HG02763 (cell line): ENCODE results near the gene KCNE1.

ENCODE experiments used
- ATAC-seq: cut with Tn5 transposase; IDR thresholded peaks from one replicate; pipeline ENCODE4 v1.9.1; 2021; ENCODE audit warnings: mild to moderate bottlenecking, moderate library complexity; ENCODE audit not compliant: unreplicated experiment

Gene KCNE1

DNA sequence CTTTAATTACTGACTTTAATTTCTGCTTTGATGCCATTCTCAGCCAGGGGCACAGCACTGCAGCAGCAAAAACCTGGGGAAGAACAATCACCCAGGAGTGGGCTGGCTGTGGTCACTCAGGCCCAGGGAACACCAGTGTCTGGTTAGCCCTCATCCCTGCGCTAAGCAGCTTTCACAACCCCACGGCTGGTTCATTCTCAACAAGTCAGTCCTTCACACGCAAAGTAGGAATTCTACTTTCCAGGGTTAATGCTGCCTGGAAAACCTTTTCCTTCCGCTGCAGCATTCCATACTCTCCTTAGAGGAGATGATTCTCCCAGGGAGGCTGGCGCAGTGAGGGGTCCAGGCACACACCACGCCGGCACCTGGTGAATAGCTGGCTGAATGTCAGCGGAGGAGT is 24.3 kb upstream of the KCNE1 start:
- no peak for ATAC-seq

DNA sequence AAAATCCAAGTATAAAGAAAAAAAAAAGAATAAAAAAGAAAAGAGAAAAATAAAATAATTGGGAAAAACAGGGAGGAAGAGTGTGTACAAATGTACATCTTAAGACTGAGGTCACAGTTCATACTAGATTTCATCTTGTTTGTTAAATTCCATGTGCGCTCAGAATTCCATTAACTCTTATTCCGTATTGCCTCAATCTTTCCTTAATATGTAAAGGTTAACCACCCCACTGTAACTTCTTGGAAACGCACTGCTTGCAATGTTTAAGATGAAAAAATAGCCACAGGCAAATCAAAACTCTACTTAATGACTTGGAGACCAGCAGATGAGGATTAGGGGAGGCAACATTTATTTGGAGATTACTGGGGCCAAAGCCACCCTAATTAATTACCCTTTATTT is 23.9 kb upstream of the KCNE1 start:
- no peak for ATAC-seq

DNA sequence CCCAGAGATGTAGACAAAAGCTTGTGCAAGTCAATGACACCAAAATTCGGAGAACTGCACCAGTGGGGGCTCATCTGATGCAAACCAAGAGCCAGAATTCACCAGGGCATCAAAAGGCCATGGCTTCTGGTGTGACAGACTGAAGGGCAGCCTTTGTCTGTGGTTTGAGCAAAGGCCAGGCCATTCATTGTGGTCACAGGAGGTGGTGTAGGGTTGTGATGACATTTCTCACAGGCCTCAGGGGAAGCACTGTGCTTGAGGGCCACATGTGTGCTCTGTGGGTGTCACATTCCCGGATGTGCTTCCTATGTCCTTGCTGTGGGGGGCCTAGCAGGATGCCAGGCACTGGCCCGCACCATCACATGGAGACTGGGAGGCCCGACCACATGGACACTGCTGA is 22.5 kb upstream of the KCNE1 start:
- ATAC-seq: no peak

DNA sequence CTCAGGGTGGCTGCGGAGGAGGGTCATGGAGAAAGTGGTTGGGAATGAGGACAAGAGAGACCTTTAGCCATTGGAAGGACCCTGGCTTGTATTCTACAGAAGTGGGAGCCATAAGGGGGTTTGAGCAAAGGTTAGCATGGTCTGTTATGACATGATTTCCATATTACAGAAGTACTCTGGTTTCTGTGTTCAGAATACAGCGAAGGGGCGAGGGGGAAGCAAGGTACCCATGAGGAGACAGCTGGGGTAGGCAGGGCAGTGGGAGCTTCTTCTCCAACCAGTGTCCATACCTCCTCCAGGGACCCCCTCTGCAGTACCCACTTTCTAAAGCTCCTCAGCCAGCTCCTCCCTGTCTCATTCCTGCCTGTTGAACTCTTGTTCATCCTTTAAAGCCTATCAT is 21.9 kb upstream of the KCNE1 start:
- ATAC-seq: no peak

DNA sequence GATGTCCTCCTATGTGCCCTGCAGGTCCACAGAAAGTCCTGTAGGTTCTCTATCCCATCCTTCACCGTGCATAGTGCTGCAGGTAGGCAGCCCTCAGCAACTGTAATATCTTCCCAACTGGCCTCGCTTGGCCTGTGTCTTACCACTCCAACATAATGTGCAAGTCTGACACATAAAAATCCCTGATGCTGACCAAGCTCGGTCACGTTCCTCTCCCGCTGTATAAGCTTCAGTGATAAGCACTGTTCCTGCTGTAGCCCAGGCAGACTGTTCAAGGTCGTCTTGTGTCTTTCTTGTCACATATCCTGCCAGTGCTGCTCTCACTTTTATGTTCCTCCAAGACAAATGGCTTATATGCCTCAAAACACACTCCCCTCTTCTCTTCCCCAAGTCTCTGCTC is 19.4 kb upstream of the KCNE1 start:
- no peak for ATAC-seq

DNA sequence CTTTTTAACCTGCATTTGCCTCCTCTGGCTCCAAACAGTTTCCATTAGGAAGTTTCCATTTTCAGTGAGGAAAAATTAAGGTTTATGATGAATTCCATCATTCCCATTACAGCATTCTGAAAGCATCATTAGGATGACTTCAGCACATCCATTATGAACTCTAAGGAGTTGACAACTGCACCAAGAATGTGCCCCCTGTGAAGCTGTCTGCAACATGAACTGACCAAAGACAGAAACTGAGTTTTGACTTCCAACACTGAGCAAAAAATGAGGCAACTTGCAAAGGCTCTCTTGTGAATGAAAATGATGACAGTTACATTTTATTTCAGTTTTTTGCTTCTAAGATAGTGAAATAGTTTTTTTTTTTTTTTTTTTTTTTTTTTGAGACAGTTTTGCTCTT is 18.3 kb upstream of the KCNE1 start:
- ATAC-seq: no peak

DNA sequence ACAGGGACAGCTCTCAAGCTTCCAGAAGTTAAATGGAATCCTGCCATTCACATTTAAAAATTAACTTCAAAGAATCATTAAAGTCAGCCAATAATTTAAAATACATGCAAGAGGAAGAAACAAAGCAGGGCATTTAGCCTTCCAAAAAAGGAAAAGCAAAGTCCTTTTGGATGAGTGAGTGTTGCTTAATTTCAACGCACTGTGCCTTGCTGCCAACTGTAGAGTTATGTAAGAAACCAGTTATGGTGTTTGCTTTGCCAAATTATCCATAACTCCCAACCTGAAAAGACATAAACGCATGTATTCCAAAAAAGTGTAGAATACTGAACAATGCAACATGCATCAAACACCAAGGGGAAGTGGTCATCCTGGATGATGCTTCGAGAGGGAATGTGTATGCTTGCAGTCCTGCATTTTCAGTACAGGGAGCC is 16.1 kb upstream of the KCNE1 start:
- no peak for ATAC-seq

DNA sequence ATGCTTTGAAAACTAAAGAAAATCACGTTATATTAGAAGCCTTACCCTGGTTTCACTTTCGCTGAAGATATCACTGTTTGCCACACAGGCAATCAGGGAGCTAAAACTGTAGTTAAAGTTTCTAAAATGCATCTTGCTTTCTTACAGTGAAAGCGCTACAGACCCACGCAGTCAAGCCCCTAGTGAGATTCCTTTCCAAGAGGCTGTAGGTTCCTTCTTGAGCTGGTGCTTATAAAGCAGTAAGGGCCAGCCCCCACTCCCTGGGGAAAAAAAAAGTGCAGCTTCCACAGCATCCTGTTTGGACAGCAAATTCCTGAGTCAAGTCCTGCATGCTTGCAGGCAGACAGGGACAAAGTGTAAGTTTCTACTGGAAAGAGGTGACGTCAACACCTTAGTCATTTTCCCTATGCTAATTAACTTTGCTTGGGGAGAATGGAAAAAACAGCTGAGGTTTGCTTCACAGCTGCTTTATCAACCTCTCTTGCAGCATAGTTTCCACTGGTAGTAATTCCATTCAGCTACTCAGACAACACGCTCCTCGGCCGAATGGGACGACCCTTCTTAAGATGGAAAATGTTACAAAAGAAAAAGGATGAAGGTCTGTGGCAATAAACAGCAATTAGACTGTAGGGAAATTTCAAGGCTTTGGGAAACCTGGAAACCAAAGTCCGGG is 14.7 kb upstream of the KCNE1 start:
- no peak for ATAC-seq

DNA sequence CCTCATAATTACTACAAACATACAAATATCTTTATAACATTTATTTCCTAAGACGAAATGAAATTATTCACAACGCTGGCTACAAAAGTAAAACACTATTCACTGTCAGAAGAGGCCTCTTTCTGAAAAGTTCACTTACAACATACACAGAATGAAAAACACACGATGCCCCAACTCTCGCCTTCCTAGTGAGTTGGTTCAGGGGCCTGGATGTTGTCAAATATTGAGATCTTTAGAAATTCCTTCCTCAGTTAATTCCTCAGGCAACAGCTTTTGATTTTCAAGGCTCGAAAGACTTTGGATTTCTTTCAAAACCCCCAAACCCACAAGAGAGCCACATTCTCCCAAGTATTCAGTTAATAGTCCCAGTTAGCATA is 14.2 kb upstream of the KCNE1 start:
- no peak for ATAC-seq

DNA sequence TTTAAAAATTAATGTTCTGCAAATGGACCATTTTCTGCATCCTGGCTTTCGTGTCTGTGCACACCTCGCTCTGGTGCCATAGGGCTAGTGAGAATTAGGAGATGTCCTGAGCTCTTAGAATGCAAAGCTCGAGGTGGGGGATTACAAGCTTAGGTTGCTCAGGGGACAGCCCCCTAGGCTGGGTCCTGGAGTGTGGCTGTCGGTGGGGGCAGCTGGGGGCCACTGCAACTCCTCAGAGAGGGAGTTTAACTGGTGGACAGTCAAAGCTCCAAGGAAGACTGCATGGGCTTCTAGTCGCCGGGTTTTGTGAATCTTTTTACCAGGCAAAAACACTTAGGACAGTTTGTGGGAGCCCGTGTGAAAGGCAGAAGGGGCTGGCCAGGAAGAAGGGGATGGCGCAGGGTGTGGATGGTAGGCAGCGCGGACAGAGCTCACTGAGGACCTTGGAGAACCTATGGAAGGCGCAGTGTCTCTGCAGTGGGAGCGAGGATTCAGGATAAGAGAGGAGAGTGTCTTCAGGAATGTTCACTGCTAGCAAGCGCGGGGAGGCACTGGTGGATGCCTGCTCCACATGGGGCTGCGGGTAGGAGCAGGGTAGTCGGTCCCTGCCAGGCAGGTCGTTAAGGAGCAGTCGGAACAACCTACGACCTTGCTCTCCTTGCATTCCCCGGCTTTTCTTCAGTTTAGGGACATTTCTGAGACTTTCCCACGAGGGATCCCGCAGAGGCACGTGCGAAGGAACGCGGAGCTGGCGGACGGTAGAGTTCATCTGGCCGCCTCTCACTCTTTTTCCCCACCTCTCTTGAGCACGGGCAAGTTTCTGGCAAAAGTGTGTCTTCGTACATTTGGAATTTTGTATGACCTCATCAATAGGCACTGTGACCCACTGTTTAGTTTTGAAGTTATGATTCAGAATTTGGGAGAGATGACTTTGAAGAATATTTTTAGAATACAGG is 12.9 kb upstream of the KCNE1 start:
- no peak for ATAC-seq

DNA sequence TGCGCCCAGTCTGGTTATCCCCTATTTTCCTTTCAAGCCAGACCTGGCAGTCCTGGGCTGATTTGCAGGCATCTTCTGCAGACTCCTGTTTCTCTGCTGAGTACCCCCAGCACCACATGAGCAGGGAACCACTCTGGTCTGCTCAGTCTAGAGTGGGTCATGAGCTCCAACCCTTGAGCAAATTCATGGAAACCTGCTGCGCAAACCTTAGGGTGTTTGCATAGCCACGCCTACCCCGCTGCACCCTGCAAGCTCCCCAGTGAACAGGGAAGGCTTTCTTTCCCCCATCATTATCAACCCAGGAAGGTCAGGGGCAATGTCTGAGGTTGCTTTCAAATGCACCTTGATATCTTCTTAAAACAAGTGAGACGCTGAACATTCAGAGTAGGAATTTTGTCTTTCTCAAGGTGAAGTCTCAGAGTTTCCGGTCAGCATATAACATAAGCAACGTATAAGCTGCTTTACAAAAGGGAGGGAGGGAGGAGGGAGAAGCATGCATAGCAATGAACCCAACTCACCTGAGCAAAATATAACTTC is 11.1 kb upstream of the KCNE1 start:
- ATAC-seq: no peak

DNA sequence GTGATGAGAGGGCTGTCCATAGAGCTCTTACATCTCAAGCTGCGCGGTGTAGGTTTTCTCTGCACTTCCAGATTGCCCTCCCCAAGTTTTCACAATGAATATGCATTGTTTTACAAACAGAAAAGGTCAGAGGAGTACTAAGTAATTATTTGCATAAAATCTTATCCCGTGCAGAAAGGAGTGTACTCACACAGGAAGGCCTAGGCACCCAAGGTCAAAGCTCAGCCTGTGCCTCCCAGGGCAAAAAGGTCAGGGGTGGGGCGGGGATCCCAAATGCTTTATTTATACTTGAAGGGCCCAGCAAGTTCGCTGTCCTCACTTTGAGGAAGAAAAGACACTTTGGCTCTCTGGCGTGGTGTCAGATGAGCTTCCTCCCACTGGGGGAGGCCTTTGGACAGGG is 10.3 kb upstream of the KCNE1 start:
- no peak for ATAC-seq

DNA sequence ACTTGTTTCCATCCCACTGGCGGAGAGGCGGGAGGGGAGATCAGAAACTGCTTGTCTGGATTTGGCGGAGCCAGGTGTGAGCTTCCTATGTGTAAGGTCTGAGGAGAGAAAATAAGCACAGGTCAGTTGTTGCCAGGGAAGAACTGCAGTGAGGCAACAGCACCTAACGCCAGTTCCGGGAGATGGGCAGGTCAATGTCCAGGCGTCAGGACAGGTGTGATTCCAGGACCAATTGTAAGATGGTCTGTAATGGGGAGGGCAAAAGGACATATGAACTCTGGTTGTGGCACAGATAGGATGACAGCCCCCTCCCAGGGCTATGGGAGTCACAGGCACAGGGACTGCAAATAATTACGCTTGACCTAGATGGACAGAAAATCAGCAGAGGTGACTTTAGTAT is 9.6 kb upstream of the KCNE1 start:
- ATAC-seq: no peak

DNA sequence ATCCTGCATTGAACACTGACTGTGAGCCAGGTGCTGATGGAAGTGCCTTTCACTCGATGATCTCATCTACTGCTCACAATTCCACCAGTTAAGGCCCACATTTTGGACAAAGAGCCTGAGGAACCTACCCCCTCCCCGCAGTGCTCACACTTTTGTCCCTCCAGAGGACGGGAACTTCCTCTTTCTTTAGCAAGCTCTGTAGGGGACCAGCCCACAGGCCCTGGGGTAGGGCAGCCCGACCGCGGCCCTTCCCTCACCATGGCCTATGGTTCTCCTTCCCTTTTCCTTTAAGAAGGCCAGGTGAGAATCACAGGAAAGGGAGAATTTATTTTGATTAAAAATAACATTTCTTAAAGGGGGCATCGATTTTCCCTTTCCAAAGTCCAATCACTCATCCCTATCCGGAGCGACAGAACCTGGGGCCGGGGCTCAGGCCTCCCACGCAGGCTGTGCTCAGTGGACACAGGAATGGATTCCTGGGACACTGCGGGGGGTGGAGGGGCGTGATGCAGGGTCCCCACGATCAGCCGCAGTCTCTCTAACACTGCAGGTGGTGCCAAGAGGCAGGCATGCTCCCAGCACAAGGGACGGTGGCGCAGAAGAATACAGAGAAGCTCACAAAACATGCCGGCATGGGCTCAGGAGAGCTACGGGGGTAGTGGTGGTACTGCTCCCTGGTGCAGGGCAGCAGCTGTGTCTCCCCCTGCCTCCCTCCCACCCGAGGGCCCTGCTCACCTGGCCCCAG is 8.9 kb upstream of the KCNE1 start:
- no peak for ATAC-seq

DNA sequence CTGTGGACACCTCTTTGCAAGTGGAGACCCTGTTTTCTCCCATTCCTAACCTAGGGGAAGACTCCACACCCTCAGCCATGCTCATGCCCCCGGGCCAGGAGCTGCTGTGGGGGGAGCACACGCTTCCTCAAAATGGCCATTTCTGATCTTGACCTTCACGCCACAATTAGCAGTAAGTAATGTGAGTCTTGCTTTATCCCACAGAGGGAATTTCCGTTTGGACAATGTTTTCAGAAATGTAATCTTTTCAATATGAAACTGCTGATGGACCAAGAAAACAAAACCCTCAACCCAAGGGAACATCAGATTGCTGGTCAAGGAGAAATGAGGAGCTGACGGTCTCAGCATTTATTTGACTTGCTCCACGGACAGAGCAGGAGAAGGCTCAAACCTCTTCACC is 8.3 kb upstream of the KCNE1 start:
- ATAC-seq: no peak

DNA sequence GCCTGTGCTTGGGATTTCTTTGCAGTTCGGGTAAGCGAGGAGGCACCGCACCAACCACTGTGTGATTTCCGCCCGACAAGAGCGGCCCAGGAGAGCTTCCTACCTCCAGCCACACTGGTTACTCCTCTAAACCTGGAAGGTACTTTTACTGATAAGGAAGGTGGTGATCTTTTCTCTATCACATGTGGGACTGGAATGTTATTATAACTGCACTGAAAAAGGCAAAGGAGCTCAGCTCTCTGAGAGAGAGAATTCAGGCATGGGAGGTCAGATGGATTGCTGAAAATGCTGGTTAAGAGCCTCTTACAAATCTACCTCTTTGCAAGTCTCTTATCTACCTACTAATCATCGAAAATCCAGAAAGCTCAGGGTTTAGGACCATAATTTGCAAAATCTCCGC is 7.7 kb upstream of the KCNE1 start:
- no peak for ATAC-seq

DNA sequence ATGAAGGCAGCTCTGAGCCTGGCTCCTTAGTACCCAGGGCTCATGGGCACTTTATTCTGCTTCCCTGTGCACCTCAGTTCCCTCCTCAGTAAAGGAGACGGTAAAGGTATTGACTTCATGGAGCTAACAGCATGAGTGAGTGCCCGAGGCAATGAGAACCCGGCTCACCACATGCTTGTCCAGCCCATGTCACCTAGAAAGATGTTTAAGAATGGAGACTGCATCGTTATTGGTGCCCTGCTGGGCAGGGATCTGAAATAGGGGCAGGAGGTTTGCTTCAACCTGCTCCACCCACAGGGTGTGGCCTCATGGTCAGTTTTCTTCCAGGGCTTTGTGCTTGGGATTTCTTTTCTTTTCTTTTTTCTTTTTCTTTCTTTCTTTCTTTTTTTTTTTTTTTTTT is 7.0 kb upstream of the KCNE1 start:
- no peak for ATAC-seq

DNA sequence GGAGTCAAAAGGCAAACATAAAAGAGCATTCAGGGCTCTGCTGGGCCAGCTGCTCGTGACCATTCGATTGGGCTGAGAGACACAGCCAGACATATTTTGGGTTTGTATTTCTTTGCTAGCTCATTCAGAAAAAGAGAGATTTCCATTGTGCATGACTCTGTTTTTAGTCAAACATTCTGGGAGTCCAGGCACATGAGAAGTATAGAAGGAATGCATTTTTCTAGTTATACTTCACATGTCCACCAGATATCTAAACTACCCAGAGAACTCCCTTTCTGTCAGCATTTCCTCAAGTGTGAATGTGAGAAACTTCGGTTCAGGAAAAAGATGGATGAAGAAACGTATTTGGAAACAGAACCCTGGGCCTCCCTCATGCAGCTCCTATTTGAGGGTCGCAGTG is 6.3 kb upstream of the KCNE1 start:
- no peak for ATAC-seq

DNA sequence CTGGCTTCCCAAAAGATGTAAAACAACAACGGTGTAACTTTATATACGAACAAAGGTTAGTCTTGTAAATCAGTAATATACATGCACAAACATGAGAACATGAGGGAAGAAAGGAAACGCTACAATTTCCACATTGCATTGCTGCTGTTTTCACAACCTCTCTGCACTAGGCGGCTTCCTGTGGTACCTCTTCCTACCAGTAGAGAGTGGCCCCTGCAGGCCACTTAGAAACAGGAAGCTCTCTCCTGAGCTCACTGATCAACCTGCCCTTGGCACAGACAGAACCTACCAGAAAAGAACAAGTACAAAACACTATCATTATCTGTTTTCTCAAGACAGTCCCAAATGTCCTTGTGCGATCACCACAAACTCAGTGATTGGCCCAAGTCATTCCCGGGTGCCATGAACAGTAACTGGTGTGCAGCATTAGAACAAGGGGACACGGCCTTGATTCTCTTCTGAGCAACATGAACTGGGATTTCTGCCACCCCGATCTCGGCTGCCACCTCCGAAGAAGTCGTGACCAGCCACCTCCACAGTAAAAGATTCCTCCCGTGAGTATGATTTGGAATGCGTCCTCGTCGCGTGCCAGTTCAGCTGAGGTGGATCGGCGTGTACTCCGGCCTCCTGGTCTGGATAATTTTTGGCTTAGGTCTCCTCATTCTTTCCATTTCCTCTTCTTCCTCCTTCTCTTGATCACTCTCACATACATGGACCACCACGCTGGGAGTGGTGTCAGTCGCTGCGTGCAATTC is 5.7 kb upstream of the KCNE1 start:
- no peak for ATAC-seq

DNA sequence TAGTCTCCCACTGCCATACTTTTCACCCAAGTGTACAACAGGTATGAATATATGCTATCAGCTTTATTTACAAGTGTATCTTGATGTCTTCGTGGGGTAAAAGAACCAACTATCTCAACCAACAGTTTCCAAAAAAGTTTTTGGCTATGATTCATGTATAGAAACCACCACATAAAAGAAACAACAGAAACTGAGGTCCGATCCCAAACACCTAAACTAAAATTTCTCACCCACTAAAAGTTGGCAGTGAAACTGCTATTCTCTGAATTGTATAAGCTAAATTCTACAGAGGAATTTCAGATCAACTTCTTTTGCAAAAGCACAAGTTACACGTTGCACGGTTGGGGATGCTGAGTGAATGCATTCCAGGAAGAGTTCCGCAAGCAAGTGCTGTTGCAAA is 5.0 kb upstream of the KCNE1 start:
- ATAC-seq: no peak
